H1 (cell line): ENCODE data around the gene GRK5. TPM values are rescaled to one million over a fixed set of nuclear protein-coding genes. Genes with fewer than 3 reads are reported as not detected.

Experiments used
- BCL11A ChIP-seq, 2 experiments: IDR thresholded peaks; one replicate each; pipeline ENCODE4 v1.6.1; 2011; ENCODE audit warnings: low read depth in 2 of 2, low read length in 2 of 2, mild to moderate bottlenecking in 2 of 2
- EGR1 ChIP-seq: IDR thresholded peaks from 2 replicates; pipeline ENCODE4 v1.6.1; 2011; ENCODE audit warnings: low read depth, low read length, borderline replicate concordance
- EP300 ChIP-seq, 2 experiments: IDR thresholded peaks; 1 replicate in 1 of 2; 2 replicates in 1 of 2; pipeline ENCODE4 v1.6.1; 2011 to 2012; ENCODE audit warnings: low read depth in 2 of 2, low read length in 2 of 2, mild to moderate bottlenecking in 2 of 2, borderline replicate concordance in 1 of 2, inconsistent platforms in 1 of 2, moderate library complexity in 1 of 2
- MAFK ChIP-seq: IDR thresholded peaks from 2 replicates; pipeline ENCODE4 v1.6.1; 2012; ENCODE audit warnings: low read depth, mild to moderate bottlenecking, improper control_type of control experiment, low read length
- RBBP5 ChIP-seq: IDR thresholded peaks from 2 replicates; pipeline ENCODE4 v1.7.1; 2012; ENCODE audit warnings: low read depth, mild to moderate bottlenecking, inconsistent platforms, low read length, moderate library complexity, borderline replicate concordance
- RNF2 ChIP-seq: fragments of 200-900, 300-1000 bp; sonication (generic); IDR thresholded peaks from 2 replicates; pipeline ENCODE4 v1.7.1; 2016; ENCODE audit warnings: borderline replicate concordance, low read depth, mild to moderate bottlenecking, antibody characterized with exemption, low read length; ENCODE audit not compliant: poor library complexity, severe bottlenecking; ENCODE audit errors: missing control alignments
- RXRA ChIP-seq: IDR thresholded peaks from 2 replicates; pipeline ENCODE4 v1.6.1; 2011; ENCODE audit warnings: low read depth, mild to moderate bottlenecking, low read length, moderate library complexity; ENCODE audit not compliant: insufficient read depth
- SAP30 ChIP-seq: fragments of 300-600 bp; sonication (generic); IDR thresholded peaks from 2 replicates; pipeline ENCODE4 v1.7.1; 2012; ENCODE audit warnings: low read length, moderate library complexity, mild to moderate bottlenecking, inconsistent platforms; ENCODE audit not compliant: insufficient read depth, insufficient replicate concordance
- polyA plus RNA-seq, 7 experiments: library from polyadenylated mRNA; depleted of rRNA in 3 of 7; stranded (reverse) in 5 of 7; unstranded in 2 of 7; fragments of >200 nt in 5 of 7; fragments of 200-250 nt in 2 of 7; gene quantifications; 1 replicate in 5 of 7; 2 replicates in 1 of 7; 4 replicates in 1 of 7; pipeline versions ENCODE4 v1.2.1 to v1.2.3, GENCODE V29; 2011 to 2013; ENCODE audit warnings: missing spikeins in 2 of 7, mixed read lengths in 2 of 7
- total RNA-seq: library from RNA; stranded (reverse); fragmentation: NEBNext Ultra II Directional; extraction: Animal tissue kit (Norgen Biotek cat#: 25700); gene quantifications from 2 replicates; pipeline ENCODE4 v1.2.1, GENCODE V29; 2021
- TF ChIP-seq, protein P1 (sequence below): fragments of 300-600 bp; sonication (generic); IDR thresholded peaks from 2 replicates; pipeline ENCODE4 v1.7.1; 2012; ENCODE audit warnings: low read length, moderate library complexity, mild to moderate bottlenecking, inconsistent platforms; ENCODE audit not compliant: insufficient replicate concordance

Gene GRK5
- total and polyA plus RNA-seq, 2 of the 8 experiments (the other 6 are each of a cell fraction or from before 2014, with no cell fraction given) = 0.54 to 2.5 TPM

DNA sequence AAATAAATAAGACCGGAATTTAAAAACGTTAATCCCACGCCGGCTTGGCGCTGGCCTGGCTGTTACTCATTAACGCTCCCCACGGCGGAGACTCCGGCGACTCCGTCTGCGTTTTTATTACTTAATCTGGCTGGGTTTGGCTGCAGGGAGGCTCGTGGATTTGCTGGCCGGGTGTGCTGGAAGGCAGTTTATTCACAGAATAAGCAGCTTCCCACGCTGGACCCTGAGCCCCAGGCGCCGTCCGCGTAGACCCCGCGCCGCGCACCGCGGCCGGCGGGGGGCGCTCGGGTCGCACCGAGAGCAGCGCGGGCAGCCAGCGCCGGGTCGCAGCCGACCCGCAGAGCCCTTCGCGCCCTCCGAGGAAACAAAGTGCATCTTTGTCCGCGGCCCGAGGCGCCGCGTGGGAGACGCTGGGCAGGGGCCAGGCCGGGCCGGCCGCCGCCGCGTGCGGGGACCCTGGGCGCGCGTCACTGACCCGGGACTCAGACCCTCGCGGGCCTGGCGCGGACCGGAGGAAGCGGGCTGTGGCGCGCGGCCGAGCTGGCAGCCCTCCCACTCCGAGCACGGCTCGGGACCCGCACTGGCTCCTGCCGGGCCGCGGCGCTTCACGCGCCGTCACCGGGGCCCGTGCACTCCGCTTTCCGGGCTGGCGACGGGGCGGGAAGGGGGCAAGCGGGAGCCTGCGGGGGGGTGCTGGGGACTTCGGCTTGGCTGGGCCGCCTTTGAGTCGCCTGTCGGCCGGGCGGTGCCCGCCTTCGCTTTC is 587 bp upstream of the GRK5 start (continued):
- TF ChIP-seq, protein P1, sequence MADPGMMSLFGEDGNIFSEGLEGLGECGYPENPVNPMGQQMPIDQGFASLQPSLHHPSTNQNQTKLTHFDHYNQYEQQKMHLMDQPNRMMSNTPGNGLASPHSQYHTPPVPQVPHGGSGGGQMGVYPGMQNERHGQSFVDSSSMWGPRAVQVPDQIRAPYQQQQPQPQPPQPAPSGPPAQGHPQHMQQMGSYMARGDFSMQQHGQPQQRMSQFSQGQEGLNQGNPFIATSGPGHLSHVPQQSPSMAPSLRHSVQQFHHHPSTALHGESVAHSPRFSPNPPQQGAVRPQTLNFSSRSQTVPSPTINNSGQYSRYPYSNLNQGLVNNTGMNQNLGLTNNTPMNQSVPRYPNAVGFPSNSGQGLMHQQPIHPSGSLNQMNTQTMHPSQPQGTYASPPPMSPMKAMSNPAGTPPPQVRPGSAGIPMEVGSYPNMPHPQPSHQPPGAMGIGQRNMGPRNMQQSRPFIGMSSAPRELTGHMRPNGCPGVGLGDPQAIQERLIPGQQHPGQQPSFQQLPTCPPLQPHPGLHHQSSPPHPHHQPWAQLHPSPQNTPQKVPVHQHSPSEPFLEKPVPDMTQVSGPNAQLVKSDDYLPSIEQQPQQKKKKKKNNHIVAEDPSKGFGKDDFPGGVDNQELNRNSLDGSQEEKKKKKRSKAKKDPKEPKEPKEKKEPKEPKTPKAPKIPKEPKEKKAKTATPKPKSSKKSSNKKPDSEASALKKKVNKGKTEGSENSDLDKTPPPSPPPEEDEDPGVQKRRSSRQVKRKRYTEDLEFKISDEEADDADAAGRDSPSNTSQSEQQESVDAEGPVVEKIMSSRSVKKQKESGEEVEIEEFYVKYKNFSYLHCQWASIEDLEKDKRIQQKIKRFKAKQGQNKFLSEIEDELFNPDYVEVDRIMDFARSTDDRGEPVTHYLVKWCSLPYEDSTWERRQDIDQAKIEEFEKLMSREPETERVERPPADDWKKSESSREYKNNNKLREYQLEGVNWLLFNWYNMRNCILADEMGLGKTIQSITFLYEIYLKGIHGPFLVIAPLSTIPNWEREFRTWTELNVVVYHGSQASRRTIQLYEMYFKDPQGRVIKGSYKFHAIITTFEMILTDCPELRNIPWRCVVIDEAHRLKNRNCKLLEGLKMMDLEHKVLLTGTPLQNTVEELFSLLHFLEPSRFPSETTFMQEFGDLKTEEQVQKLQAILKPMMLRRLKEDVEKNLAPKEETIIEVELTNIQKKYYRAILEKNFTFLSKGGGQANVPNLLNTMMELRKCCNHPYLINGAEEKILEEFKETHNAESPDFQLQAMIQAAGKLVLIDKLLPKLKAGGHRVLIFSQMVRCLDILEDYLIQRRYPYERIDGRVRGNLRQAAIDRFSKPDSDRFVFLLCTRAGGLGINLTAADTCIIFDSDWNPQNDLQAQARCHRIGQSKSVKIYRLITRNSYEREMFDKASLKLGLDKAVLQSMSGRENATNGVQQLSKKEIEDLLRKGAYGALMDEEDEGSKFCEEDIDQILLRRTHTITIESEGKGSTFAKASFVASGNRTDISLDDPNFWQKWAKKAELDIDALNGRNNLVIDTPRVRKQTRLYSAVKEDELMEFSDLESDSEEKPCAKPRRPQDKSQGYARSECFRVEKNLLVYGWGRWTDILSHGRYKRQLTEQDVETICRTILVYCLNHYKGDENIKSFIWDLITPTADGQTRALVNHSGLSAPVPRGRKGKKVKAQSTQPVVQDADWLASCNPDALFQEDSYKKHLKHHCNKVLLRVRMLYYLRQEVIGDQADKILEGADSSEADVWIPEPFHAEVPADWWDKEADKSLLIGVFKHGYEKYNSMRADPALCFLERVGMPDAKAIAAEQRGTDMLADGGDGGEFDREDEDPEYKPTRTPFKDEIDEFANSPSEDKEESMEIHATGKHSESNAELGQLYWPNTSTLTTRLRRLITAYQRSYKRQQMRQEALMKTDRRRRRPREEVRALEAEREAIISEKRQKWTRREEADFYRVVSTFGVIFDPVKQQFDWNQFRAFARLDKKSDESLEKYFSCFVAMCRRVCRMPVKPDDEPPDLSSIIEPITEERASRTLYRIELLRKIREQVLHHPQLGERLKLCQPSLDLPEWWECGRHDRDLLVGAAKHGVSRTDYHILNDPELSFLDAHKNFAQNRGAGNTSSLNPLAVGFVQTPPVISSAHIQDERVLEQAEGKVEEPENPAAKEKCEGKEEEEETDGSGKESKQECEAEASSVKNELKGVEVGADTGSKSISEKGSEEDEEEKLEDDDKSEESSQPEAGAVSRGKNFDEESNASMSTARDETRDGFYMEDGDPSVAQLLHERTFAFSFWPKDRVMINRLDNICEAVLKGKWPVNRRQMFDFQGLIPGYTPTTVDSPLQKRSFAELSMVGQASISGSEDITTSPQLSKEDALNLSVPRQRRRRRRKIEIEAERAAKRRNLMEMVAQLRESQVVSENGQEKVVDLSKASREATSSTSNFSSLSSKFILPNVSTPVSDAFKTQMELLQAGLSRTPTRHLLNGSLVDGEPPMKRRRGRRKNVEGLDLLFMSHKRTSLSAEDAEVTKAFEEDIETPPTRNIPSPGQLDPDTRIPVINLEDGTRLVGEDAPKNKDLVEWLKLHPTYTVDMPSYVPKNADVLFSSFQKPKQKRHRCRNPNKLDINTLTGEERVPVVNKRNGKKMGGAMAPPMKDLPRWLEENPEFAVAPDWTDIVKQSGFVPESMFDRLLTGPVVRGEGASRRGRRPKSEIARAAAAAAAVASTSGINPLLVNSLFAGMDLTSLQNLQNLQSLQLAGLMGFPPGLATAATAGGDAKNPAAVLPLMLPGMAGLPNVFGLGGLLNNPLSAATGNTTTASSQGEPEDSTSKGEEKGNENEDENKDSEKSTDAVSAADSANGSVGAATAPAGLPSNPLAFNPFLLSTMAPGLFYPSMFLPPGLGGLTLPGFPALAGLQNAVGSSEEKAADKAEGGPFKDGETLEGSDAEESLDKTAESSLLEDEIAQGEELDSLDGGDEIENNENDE = no peak
- TF ChIP-seq RBBP5 (no peak; the same call in 1 of the 2 replicates), SAP30 (no peak), BCL11A (IDR thresholded peaks at IDR 0.05; ENCODE audit: low read depth in 2 of 2, low read length in 2 of 2) (no peak), EP300 (IDR thresholded peaks at IDR 0.05; ENCODE audit: borderline replicate concordance in 1 of 2, low read depth in 2 of 2, low read length in 2 of 2) (no peak), MAFK (no peak), EGR1 (no peak), RXRA (no peak), RNF2 (no peak)
